Lower leg skin (tissue), 4 donors: ENCODE data around the gene BLTP3B. TPM values are rescaled to one million over a fixed set of nuclear protein-coding genes. Genes with fewer than 3 reads are reported as not detected.
A peak's percentile ranks its signal among the peaks of the same experiment; 100 is the strongest.
"Not testable (repeated sequence)": the region's sequence is repeated elsewhere in the genome, so short reads cannot be mapped to it uniquely, and the experiment has no call there.

Experiments
- DNase-seq, 2 donors: peaks; one replicate each; pipeline ENCODE4 v3.0.0-alpha.2; 2019; ENCODE audit warnings: low spot score in 2 of 2
- H3K4me3 ChIP-seq: fragments of 200-600 bp; sonication (generic); 2 replicates; pipeline ENCODE4 v1.5.1; 2017; ENCODE audit warnings: mild to moderate bottlenecking, low read depth; ENCODE audit not compliant: poor library complexity, severe bottlenecking
- CTCF ChIP-seq, 3 donors: fragments of 450-650 bp; IDR thresholded peaks; one replicate each; pipeline ENCODE4 v1.5.1; 2016; ENCODE audit warnings: antibody characterized with exemption in 3 of 3, mild to moderate bottlenecking in 3 of 3, moderate library complexity in 2 of 3
- POLR2A ChIP-seq, 2 donors: fragments of 450-650 bp; IDR thresholded peaks; one replicate each; pipeline ENCODE4 v1.6.1; 2016 to 2017; ENCODE audit warnings: antibody characterized with exemption in 2 of 2, mild to moderate bottlenecking in 1 of 2, moderate library complexity in 1 of 2
- WGBS, 2 donors: methylation state at CpG; one replicate each; pipeline ENCODE4 v1.1.5; 2018; 5-methylcytosine and 5-hydroxymethylcytosine counted together
- intact Hi-C: fragments of 100-400 bp; cut with DNase I; formaldehyde crosslinking; loops from one replicate; pipeline ENCODE4 v1.15.0; 2023; ENCODE audit warnings: low total_unique reads
- total RNA-seq, 4 donors: library from RNA; depleted of rRNA; stranded (reverse); fragments of >200 nt; gene quantifications; one replicate each; pipeline ENCODE4 v1.1.0, GENCODE V29; 2016

Gene BLTP3B
- 10 to 100 TPM; 20.3 to 29.1 (median 23.6) TPM for total RNA-seq

GRCh38 chr12:100142851-100143559 is at the start of gene BLTP3B:
Gene BLTP3B (minus strand): TSS chr12:100142874. CDS start chr12:100142635, 239 bp downstream.
- DNase-seq = peak; percentile 91 to 98
- H3K4me3 ChIP-seq = peak within 1 kb of the TSS; percentile 88
- 29 to 40% methylated on average over 22 to 28 of the region's 35 CpGs for WGBS, 2 donors
- TF ChIP-seq POLR2A (IDR thresholded peaks at IDR 0.05) (no peak), CTCF (IDR thresholded peaks at IDR 0.05) (no peak)
- intact Hi-C loops = no loop called here

- WGBS, 2 donors = 83 to 92% methylated on average over 12 to 13 of the region's 13 CpGs
- TF ChIP-seq CTCF (IDR thresholded peaks at IDR 0.05) (no peak), POLR2A (IDR thresholded peaks at IDR 0.05) (no peak)
- no peak overlapping the region for H3K4me3 ChIP-seq
- DNase-seq = no peak
- intact Hi-C loops = no loop called here
Measured at GRCh38 chr12:100189636-100190394, 47.1 kb upstream of the BLTP3B start.

GRCh38 chr12:100188888-100189635 is 46.4 kb upstream of the BLTP3B start:
- 90 to 91% methylated on average over 11 of the region's 11 CpGs for WGBS, 2 donors
- DNase-seq, intact Hi-C loops, H3K4me3 ChIP-seq: not testable (repeated sequence)

GRCh38 chr12:100187857-100188519 is 45.3 kb upstream of the BLTP3B start:
- intact Hi-C loops = no loop called here
- WGBS, 2 donors = 93 to 96% methylated on average over 5 of the region's 5 CpGs
- TF ChIP-seq POLR2A (IDR thresholded peaks at IDR 0.05) = no peak
- TF ChIP-seq CTCF (IDR thresholded peaks at IDR 0.05) = no peak
- no peak overlapping the region for H3K4me3 ChIP-seq
- DNase-seq = no peak

GRCh38 chr12:100187068-100187467 is 44.4 kb upstream of the BLTP3B start:
- no peak overlapping the region for H3K4me3 ChIP-seq
- no peak for DNase-seq
- intact Hi-C loops = no loop called here
- TF ChIP-seq CTCF (IDR thresholded peaks at IDR 0.05) (no peak), POLR2A (IDR thresholded peaks at IDR 0.05) (no peak)
- 82 to 90% methylated on average over 5 of the region's 5 CpGs for WGBS, 2 donors
